Endothelial cell of umbilical vein (primary cell): Measurements from ENCODE around the gene CYB5D1.

Source experiments
- EZH2 ChIP-seq: IDR thresholded peaks from 2 replicates; pipeline ENCODE4 v1.6.1; 2012; ENCODE audit warnings: borderline replicate concordance, low read depth, mild to moderate bottlenecking, moderate library complexity, low read length, inconsistent platforms; ENCODE audit not compliant: severe bottlenecking
- GATA2 ChIP-seq: IDR thresholded peaks from 2 replicates; pipeline ENCODE4 v1.7.0; 2011; ENCODE audit warnings: low read depth, mild to moderate bottlenecking, moderate library complexity, mixed read lengths, low read length; ENCODE audit not compliant: insufficient read length, insufficient read depth
- JUN ChIP-seq: IDR thresholded peaks from 2 replicates; pipeline ENCODE4 v1.6.1; 2011; ENCODE audit warnings: borderline replicate concordance, low read depth; ENCODE audit not compliant: insufficient read length, insufficient read depth
- MAX ChIP-seq: IDR thresholded peaks from 2 replicates; pipeline ENCODE4 v1.6.1; 2011; ENCODE audit not compliant: insufficient read depth, insufficient read length
- MYC ChIP-seq: IDR thresholded peaks from one replicate; pipeline ENCODE4 v1.6.1; 2011; ENCODE audit warnings: mild to moderate bottlenecking, low read depth, low read length
- POLR2A ChIP-seq: IDR thresholded peaks from 2 replicates; pipeline ENCODE4 v1.6.1; 2012; ENCODE audit warnings: low read depth, mild to moderate bottlenecking, control low read depth, low read length
- POLR2AphosphoS5 ChIP-seq: IDR thresholded peaks from 2 replicates; pipeline ENCODE4 v1.6.1; 2012; ENCODE audit warnings: low read depth, mild to moderate bottlenecking, control low read depth, low read length, moderate library complexity; ENCODE audit not compliant: insufficient read depth
- TF ChIP-seq, protein P1 (sequence below), 2 donors: IDR thresholded peaks; 1 replicate in 1 of 2; 2 replicates in 1 of 2; pipeline ENCODE4 v1.5.1; 2011; ENCODE audit warnings: low read length in 2 of 2, mild to moderate bottlenecking in 2 of 2, moderate library complexity in 2 of 2, control low read depth in 1 of 2, inconsistent platforms in 1 of 2, low read depth in 1 of 2; ENCODE audit not compliant: insufficient read depth in 1 of 2; ENCODE audit errors: extremely low read depth in 1 of 2

- TF ChIP-seq, protein P1, sequence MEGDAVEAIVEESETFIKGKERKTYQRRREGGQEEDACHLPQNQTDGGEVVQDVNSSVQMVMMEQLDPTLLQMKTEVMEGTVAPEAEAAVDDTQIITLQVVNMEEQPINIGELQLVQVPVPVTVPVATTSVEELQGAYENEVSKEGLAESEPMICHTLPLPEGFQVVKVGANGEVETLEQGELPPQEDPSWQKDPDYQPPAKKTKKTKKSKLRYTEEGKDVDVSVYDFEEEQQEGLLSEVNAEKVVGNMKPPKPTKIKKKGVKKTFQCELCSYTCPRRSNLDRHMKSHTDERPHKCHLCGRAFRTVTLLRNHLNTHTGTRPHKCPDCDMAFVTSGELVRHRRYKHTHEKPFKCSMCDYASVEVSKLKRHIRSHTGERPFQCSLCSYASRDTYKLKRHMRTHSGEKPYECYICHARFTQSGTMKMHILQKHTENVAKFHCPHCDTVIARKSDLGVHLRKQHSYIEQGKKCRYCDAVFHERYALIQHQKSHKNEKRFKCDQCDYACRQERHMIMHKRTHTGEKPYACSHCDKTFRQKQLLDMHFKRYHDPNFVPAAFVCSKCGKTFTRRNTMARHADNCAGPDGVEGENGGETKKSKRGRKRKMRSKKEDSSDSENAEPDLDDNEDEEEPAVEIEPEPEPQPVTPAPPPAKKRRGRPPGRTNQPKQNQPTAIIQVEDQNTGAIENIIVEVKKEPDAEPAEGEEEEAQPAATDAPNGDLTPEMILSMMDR (IDR thresholded peaks at IDR 0.05; ENCODE audit: extremely low read depth in 1 of 2, insufficient read depth in 1 of 2, low read depth in 1 of 2, low read length in 2 of 2): no peak
- TF ChIP-seq POLR2A (peak; percentile 74), EZH2 (no peak), POLR2AphosphoS5 (peak; percentile 91), JUN (no peak), MAX (no peak), MYC (no peak), GATA2 (peak; percentile 96)
These were observed 29.8 kb downstream of the CYB5D1 start for GRCh38 chr17:7887482-7888183.
